Neural cell (in vitro differentiated cells): ENCODE results near the gene UBE2K. TPM values are rescaled to one million over a fixed set of nuclear protein-coding genes. Genes with fewer than 3 reads are reported as not detected.
A peak's percentile ranks its signal among the peaks of the same experiment; 100 is the strongest.
"Not testable (repeated sequence)": the region's sequence is repeated elsewhere in the genome, so short reads cannot be mapped to it uniquely, and the experiment has no call there.

ENCODE experiments used
- H2AFZ ChIP-seq: fragments of 200-600, 300-800 bp; sonication (generic), shearing (Covaris generic); 2 replicates; pipeline ENCODE4 v1.6.0; 2014; ENCODE audit warnings: low read depth, mild to moderate bottlenecking, antibody characterized with exemption, low read length, moderate library complexity
- H3F3A ChIP-seq: fragments of 200-600 bp; shearing (Covaris generic); 2 replicates; pipeline ENCODE4 v1.6.1; 2016; ENCODE audit warnings: mild to moderate bottlenecking, moderate library complexity, mixed read lengths, antibody characterized with exemption, low read length; ENCODE audit not compliant: insufficient read depth, poor library complexity, severe bottlenecking
- H3K27ac ChIP-seq: fragments of 200-600, 300-800 bp; sonication (generic), shearing (Covaris generic); 2 replicates; pipeline ENCODE4 v1.5.1; 2014; ENCODE audit warnings: mild to moderate bottlenecking, low read length, moderate library complexity
- H3K27me3 ChIP-seq: fragments of 300-800, 200-600 bp; sonication (generic), shearing (Covaris generic); 2 replicates; pipeline ENCODE4 v1.6.0; 2014; ENCODE audit warnings: mild to moderate bottlenecking, low read depth, low read length, moderate library complexity; ENCODE audit not compliant: insufficient read depth
- H3K36me3 ChIP-seq: fragments of 300-800, 200-600 bp; sonication (generic), shearing (Covaris generic); 2 replicates; pipeline ENCODE4 v1.5.1; 2014; ENCODE audit warnings: mild to moderate bottlenecking, antibody characterized with exemption, low read length, moderate library complexity; ENCODE audit not compliant: insufficient read depth
- H3K4me2 ChIP-seq: fragments of 300-800, 200-600 bp; sonication (generic), shearing (Covaris generic); 2 replicates; pipeline ENCODE4 v1.6.0; 2014; ENCODE audit warnings: mild to moderate bottlenecking, low read length
- H3K4me3 ChIP-seq: fragments of 300-800, 200-600 bp; sonication (generic), shearing (Covaris generic); 2 replicates; pipeline ENCODE4 v1.5.1; 2014; ENCODE audit warnings: mild to moderate bottlenecking, low read length, moderate library complexity
- H3K79me2 ChIP-seq: fragments of 200-600 bp; shearing (Covaris generic); replicated peaks from 2 replicates; pipeline ENCODE4 v1.6.0; 2014; ENCODE audit warnings: mild to moderate bottlenecking, low read length, moderate library complexity; ENCODE audit not compliant: insufficient read depth
- H3K9ac ChIP-seq: fragments of 300-800, 200-600 bp; sonication (generic), shearing (Covaris generic); 2 replicates; pipeline ENCODE4 v1.6.1; 2016; ENCODE audit warnings: mild to moderate bottlenecking, low read length, mixed read lengths
- H3K9me2 ChIP-seq: fragments of 200-600 bp; shearing (Covaris generic); 2 replicates; pipeline ENCODE4 v1.6.1; 2016; ENCODE audit warnings: mild to moderate bottlenecking, low read length, mixed read lengths; ENCODE audit not compliant: insufficient read depth
- H3K9me3 ChIP-seq: fragments of 200-600, 300-800 bp; sonication (generic), shearing (Covaris generic); 2 replicates; pipeline ENCODE4 v1.6.1; 2016; ENCODE audit warnings: mild to moderate bottlenecking, mixed run types, low read length, moderate library complexity, mixed read lengths
- H4K20me1 ChIP-seq: fragments of 200-600 bp; shearing (Covaris generic); 2 replicates; pipeline ENCODE4 v1.6.1; 2016; ENCODE audit warnings: mild to moderate bottlenecking, mixed run types; ENCODE audit not compliant: insufficient read depth
- CTCF ChIP-seq: fragments of 450-650 bp; IDR thresholded peaks from 2 replicates; pipeline ENCODE4 v1.5.1; 2014; ENCODE audit warnings: antibody characterized with exemption, mild to moderate bottlenecking, moderate library complexity; ENCODE audit not compliant: poor library complexity, severe bottlenecking
- EP300 ChIP-seq: fragments of 450-650 bp; conservative IDR thresholded peaks from 2 replicates; pipeline ENCODE4 v1.6.1; 2014; ENCODE audit warnings: antibody characterized with exemption, mild to moderate bottlenecking, moderate library complexity; ENCODE audit not compliant: poor library complexity, severe bottlenecking
- EZH2 ChIP-seq: fragments of 200-600, 300-800 bp; shearing (Covaris generic), sonication (generic); IDR thresholded peaks from 2 replicates; pipeline ENCODE4 v1.6.1; 2014; ENCODE audit warnings: antibody characterized with exemption, low read length, borderline replicate concordance, mild to moderate bottlenecking; ENCODE audit not compliant: insufficient read depth, poor library complexity, severe bottlenecking
- MXI1 ChIP-seq: fragments of 450-650 bp; conservative IDR thresholded peaks from 2 replicates; pipeline ENCODE4 v1.6.1; 2014; ENCODE audit warnings: antibody characterized with exemption, mild to moderate bottlenecking; ENCODE audit not compliant: poor library complexity, severe bottlenecking
- POLR2AphosphoS5 ChIP-seq: IDR thresholded peaks from 2 replicates; pipeline ENCODE4 v1.6.1; 2012
- RAD21 ChIP-seq: fragments of 450-650 bp; conservative IDR thresholded peaks from 2 replicates; pipeline ENCODE4 v1.6.1; 2014; ENCODE audit warnings: antibody characterized with exemption, mild to moderate bottlenecking, moderate library complexity
- REST ChIP-seq: IDR thresholded peaks from 2 replicates; pipeline ENCODE4 v1.6.1; 2012; ENCODE audit warnings: borderline replicate concordance
- SMC3 ChIP-seq: fragments of 450-650 bp; conservative IDR thresholded peaks from 2 replicates; pipeline ENCODE4 v1.6.1; 2014; ENCODE audit warnings: antibody characterized with exemption, mild to moderate bottlenecking, moderate library complexity; ENCODE audit not compliant: poor library complexity
- TAF1 ChIP-seq: IDR thresholded peaks from 2 replicates; pipeline ENCODE4 v1.6.1; 2012; ENCODE audit warnings: low read depth
- polyA plus RNA-seq: library from polyadenylated mRNA; depleted of rRNA; stranded (reverse); fragments of >200 nt; gene quantifications from 2 replicates; pipeline ENCODE4 v1.2.3, GENCODE V29; 2014

The UBE2K gene
- polyA plus RNA-seq, 1 donor from 2014 or later, result 45.8 TPM

- H3K9ac ChIP-seq, result no peak overlapping the region
- no peaks in the 10 kb centered on the region for H3K79me2 ChIP-seq
- H3K4me2 ChIP-seq, result no peak overlapping the region
- H2AFZ ChIP-seq, result peak overlapping the region; percentile 15
- no peak overlapping the region for H3K27ac ChIP-seq
- no peak for TF ChIP-seq TAF1
- TF ChIP-seq CTCF, result no peak
- TF ChIP-seq MXI1, result no peak
- no peak for TF ChIP-seq POLR2AphosphoS5
- no peak for TF ChIP-seq RAD21
- TF ChIP-seq EP300, result no peak
- no peak for TF ChIP-seq EZH2
- no peak for TF ChIP-seq SMC3
- no peak for TF ChIP-seq REST
- no peaks in the 10 kb centered on the region for H3K9me2 ChIP-seq
- H3K9me3 ChIP-seq, result no peaks in the 10 kb centered on the region
- no peaks in the 10 kb centered on the region for H3K36me3 ChIP-seq
- H4K20me1 ChIP-seq, result no peaks in the 10 kb centered on the region
- H3K27me3 ChIP-seq, result no peaks in the 10 kb centered on the region
- no peak overlapping the region for H3K4me3 ChIP-seq
- H3F3A ChIP-seq, result no peaks in the 10 kb centered on the region
Measured at GRCh38 chr4:39668887-39669286, 29.0 kb upstream of the UBE2K start.

- H3K9me2 ChIP-seq, H3K4me3 ChIP-seq, H3K9ac ChIP-seq, H3K27ac ChIP-seq, H2AFZ ChIP-seq, H3K27me3 ChIP-seq, H3K79me2 ChIP-seq, H4K20me1 ChIP-seq, H3F3A ChIP-seq, H3K36me3 ChIP-seq, H3K4me2 ChIP-seq, H3K9me3 ChIP-seq: not testable (repeated sequence)
Measured at GRCh38 chr4:39670296-39670695, 27.6 kb upstream of the UBE2K start.

- H3K9me2 ChIP-seq, H4K20me1 ChIP-seq, H3K27me3 ChIP-seq, H3K36me3 ChIP-seq, H3K4me2 ChIP-seq, H3F3A ChIP-seq, H3K4me3 ChIP-seq, H3K27ac ChIP-seq, H2AFZ ChIP-seq, H3K79me2 ChIP-seq, H3K9ac ChIP-seq, H3K9me3 ChIP-seq: not testable (repeated sequence)
Measured at GRCh38 chr4:39675681-39676080, 22.3 kb upstream of the UBE2K start.

- not testable (repeated sequence) for H3K79me2 ChIP-seq, H3K9me2 ChIP-seq, H3K27ac ChIP-seq, H3K4me3 ChIP-seq, H4K20me1 ChIP-seq, H3K36me3 ChIP-seq, H3K9me3 ChIP-seq, H2AFZ ChIP-seq, H3K9ac ChIP-seq, H3K4me2 ChIP-seq, H3K27me3 ChIP-seq, H3F3A ChIP-seq
Measured at GRCh38 chr4:39681003-39681402, 16.9 kb upstream of the UBE2K start.
